ENCODE data around the gene ATP23. TPM values are rescaled to one million over a fixed set of nuclear protein-coding genes. Genes with fewer than 3 reads are reported as not detected.

Gene ATP23
- total and polyA plus RNA-seq, 10 of the 15 experiments (the other 5 are each of a cell fraction or from before 2014, with no cell fraction given) = 1.6 to 28.1 (median 15.1) TPM

DNA sequence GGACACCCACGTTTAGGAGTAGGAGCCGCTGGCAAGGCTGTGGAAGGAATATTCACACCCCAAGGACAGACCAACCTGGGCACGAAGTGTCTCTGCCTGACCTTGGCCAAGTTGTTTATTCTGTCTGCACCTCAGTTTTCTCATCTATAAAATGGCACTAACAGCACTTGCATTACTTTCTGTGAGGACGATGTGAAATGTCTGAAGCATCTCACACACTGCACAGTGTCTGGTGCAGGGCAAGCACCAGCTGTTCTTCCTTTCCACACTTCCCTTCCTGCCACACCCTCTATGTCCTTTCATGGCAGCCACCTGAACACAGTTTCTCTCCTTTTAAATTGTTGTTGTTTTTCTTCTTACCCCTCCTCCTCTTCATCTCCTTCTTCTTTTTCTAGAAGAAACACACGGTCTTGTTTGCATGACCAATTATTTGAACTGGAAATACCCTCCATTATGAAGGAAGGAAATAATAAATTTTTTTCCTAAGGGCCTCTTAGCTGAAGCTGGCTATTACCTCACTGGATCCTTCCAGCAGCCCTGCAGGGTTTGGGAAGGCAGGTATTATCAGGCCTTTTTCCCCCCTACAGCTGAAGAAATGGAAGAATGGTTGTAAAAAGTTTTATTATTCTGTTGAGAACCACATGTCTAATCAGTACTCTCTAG is 42.9 kb upstream of the ATP23 start (continued):
- TF ChIP-seq, protein P1, sequence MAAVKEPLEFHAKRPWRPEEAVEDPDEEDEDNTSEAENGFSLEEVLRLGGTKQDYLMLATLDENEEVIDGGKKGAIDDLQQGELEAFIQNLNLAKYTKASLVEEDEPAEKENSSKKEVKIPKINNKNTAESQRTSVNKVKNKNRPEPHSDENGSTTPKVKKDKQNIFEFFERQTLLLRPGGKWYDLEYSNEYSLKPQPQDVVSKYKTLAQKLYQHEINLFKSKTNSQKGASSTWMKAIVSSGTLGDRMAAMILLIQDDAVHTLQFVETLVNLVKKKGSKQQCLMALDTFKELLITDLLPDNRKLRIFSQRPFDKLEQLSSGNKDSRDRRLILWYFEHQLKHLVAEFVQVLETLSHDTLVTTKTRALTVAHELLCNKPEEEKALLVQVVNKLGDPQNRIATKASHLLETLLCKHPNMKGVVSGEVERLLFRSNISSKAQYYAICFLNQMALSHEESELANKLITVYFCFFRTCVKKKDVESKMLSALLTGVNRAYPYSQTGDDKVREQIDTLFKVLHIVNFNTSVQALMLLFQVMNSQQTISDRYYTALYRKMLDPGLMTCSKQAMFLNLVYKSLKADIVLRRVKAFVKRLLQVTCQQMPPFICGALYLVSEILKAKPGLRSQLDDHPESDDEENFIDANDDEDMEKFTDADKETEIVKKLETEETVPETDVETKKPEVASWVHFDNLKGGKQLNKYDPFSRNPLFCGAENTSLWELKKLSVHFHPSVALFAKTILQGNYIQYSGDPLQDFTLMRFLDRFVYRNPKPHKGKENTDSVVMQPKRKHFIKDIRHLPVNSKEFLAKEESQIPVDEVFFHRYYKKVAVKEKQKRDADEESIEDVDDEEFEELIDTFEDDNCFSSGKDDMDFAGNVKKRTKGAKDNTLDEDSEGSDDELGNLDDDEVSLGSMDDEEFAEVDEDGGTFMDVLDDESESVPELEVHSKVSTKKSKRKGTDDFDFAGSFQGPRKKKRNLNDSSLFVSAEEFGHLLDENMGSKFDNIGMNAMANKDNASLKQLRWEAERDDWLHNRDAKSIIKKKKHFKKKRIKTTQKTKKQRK (IDR thresholded peaks at IDR 0.05; ENCODE audit: low read depth, low read length) = no peak
- TF ChIP-seq TCF12 (IDR thresholded peaks at IDR 0.05; ENCODE audit: low read depth, low read length) (0 out of 2 replicates have a peak, but pooled peaks have one; percentile 29), TCF3 (IDR thresholded peaks at IDR 0.05; ENCODE audit: borderline replicate concordance, insufficient read depth, low read depth, low read length) (no peak), HDAC6 (IDR thresholded peaks at IDR 0.05; ENCODE audit: unreplicated experiment) (no peak), POLR2AphosphoS5 (IDR thresholded peaks at IDR 0.05; ENCODE audit: low read length) (no peak), PAX8 (IDR thresholded peaks at IDR 0.05) (no peak), CHD2 (IDR thresholded peaks at IDR 0.05; ENCODE audit: borderline replicate concordance, low read depth, low read length) (no peak), MEF2A (IDR thresholded peaks at IDR 0.05; ENCODE audit: insufficient read depth, low read depth, low read length) (no peak), MXI1 (IDR thresholded peaks at IDR 0.05; ENCODE audit: low read depth, low read length) (no peak), SMARCA5 (IDR thresholded peaks at IDR 0.05) (peak; percentile 82), RCOR1 (conservative IDR thresholded peaks at IDR 0.05; ENCODE audit: low read depth, low read length) (peak; percentile 2; the same call in 1 of the 2 replicates), BRCA1 (IDR thresholded peaks at IDR 0.05; ENCODE audit: low read depth, low read length) (no peak), SRF (IDR thresholded peaks at IDR 0.05; ENCODE audit: low read depth in 2 of 2, low read length in 2 of 2) (peak; percentile 60 to 62; a peak in 2 of 4 replicates)
- TF ChIP-seq, protein P2, sequence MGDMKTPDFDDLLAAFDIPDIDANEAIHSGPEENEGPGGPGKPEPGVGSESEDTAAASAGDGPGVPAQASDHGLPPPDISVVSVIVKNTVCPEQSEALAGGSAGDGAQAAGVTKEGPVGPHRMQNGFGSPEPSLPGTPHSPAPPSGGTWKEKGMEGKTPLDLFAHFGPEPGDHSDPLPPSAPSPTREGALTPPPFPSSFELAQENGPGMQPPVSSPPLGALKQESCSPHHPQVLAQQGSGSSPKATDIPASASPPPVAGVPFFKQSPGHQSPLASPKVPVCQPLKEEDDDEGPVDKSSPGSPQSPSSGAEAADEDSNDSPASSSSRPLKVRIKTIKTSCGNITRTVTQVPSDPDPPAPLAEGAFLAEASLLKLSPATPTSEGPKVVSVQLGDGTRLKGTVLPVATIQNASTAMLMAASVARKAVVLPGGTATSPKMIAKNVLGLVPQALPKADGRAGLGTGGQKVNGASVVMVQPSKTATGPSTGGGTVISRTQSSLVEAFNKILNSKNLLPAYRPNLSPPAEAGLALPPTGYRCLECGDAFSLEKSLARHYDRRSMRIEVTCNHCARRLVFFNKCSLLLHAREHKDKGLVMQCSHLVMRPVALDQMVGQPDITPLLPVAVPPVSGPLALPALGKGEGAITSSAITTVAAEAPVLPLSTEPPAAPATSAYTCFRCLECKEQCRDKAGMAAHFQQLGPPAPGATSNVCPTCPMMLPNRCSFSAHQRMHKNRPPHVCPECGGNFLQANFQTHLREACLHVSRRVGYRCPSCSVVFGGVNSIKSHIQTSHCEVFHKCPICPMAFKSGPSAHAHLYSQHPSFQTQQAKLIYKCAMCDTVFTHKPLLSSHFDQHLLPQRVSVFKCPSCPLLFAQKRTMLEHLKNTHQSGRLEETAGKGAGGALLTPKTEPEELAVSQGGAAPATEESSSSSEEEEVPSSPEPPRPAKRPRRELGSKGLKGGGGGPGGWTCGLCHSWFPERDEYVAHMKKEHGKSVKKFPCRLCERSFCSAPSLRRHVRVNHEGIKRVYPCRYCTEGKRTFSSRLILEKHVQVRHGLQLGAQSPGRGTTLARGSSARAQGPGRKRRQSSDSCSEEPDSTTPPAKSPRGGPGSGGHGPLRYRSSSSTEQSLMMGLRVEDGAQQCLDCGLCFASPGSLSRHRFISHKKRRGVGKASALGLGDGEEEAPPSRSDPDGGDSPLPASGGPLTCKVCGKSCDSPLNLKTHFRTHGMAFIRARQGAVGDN (IDR thresholded peaks at IDR 0.05) = no peak
- TF ChIP-seq, protein P3, sequence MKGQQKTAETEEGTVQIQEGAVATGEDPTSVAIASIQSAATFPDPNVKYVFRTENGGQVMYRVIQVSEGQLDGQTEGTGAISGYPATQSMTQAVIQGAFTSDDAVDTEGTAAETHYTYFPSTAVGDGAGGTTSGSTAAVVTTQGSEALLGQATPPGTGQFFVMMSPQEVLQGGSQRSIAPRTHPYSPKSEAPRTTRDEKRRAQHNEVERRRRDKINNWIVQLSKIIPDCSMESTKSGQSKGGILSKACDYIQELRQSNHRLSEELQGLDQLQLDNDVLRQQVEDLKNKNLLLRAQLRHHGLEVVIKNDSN (IDR thresholded peaks at IDR 0.05; ENCODE audit: borderline replicate concordance, extremely low read length, insufficient read depth, low read depth, low read length) = no peak
- TF ChIP-seq, protein P4, sequence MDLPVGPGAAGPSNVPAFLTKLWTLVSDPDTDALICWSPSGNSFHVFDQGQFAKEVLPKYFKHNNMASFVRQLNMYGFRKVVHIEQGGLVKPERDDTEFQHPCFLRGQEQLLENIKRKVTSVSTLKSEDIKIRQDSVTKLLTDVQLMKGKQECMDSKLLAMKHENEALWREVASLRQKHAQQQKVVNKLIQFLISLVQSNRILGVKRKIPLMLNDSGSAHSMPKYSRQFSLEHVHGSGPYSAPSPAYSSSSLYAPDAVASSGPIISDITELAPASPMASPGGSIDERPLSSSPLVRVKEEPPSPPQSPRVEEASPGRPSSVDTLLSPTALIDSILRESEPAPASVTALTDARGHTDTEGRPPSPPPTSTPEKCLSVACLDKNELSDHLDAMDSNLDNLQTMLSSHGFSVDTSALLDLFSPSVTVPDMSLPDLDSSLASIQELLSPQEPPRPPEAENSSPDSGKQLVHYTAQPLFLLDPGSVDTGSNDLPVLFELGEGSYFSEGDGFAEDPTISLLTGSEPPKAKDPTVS (IDR thresholded peaks at IDR 0.05; ENCODE audit: low read depth, low read length) = no peak
- TF ChIP-seq, protein P5, sequence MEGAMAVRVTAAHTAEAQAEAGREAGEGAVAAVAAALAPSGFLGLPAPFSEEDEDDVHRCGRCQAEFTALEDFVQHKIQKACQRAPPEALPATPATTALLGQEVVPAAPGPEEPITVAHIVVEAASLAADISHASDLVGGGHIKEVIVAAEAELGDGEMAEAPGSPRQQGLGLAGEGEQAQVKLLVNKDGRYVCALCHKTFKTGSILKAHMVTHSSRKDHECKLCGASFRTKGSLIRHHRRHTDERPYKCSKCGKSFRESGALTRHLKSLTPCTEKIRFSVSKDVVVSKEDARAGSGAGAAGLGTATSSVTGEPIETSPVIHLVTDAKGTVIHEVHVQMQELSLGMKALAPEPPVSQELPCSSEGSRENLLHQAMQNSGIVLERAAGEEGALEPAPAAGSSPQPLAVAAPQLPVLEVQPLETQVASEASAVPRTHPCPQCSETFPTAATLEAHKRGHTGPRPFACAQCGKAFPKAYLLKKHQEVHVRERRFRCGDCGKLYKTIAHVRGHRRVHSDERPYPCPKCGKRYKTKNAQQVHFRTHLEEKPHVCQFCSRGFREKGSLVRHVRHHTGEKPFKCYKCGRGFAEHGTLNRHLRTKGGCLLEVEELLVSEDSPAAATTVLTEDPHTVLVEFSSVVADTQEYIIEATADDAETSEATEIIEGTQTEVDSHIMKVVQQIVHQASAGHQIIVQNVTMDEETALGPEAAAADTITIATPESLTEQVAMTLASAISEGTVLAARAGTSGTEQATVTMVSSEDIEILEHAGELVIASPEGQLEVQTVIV (IDR thresholded peaks at IDR 0.05; ENCODE audit: borderline replicate concordance, partially characterized antibody) = no peak
